ENCODE measurements around the gene FCRL3.

Gene FCRL3

GRCh38 chr1:157673008-157673407 lies 27.6 kb downstream of the FCRL3 start:
- H3K4me3 ChIP-seq (ENCODE audit: low read depth in 1 of 2, low read length in 2 of 2), result no peak overlapping the region
- H3K36me3 ChIP-seq (ENCODE audit: insufficient read depth, low read length), result no peaks in the 10 kb centered on the region
- peaks cover 3% of the 10 kb centered on the region for H3K9me3 ChIP-seq (ENCODE audit: low read length)
- no peak overlapping the region for H3K9ac ChIP-seq (ENCODE audit: low read length)
- no peak overlapping the region for H3K27ac ChIP-seq (ENCODE audit: low read depth, low read length)
- H3K27me3 ChIP-seq (ENCODE audit: control insufficient read depth in 1 of 2, insufficient read depth in 2 of 2, low read length in 2 of 2), result no peaks in the 10 kb centered on the region
- H3K4me1 ChIP-seq (ENCODE audit: insufficient read depth, low read length), result no peaks in the 10 kb centered on the region

DNA sequence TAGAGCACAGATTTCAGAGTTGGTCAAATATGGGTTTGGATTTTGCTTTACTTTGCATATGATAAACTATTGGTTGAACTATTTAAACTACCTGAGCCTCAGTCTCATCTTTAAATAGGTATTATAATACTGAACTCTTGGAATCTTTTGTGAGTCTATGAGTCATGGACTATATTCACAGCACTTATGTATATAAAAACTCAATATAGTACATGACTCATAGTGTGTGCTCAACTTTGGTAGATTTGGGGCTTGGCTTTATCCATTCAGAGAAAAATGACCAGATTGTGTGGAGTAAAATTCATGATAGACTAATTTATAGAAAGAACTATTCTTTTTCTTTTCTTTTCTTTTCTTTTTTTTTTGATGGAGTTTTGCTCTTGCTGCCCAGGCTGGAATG lies 28.7 kb downstream of the FCRL3 start:
- Histone ChIP-seq H3K4me3 (ENCODE audit: low read depth in 1 of 2, low read length in 2 of 2) (no peak overlapping the region), H3K9me3 (ENCODE audit: low read length) (peaks cover 3% of the 10 kb centered on the region), H3K27me3 (ENCODE audit: control insufficient read depth in 1 of 2, insufficient read depth in 2 of 2, low read length in 2 of 2) (no peaks in the 10 kb centered on the region), H3K9ac (ENCODE audit: low read length) (no peak overlapping the region), H3K27ac (ENCODE audit: low read depth, low read length) (no peak overlapping the region), H3K36me3 (ENCODE audit: insufficient read depth, low read length) (no peaks in the 10 kb centered on the region), H3K4me1 (ENCODE audit: insufficient read depth, low read length) (no peaks in the 10 kb centered on the region)

- Histone ChIP-seq H3K9me3 (ENCODE audit: low read length) (no peaks in the 10 kb centered on the region), H3K4me3 (ENCODE audit: low read depth in 1 of 2, low read length in 2 of 2) (no peak overlapping the region), H3K27me3 (ENCODE audit: control insufficient read depth in 1 of 2, insufficient read depth in 2 of 2, low read length in 2 of 2) (no peaks in the 10 kb centered on the region), H3K4me1 (ENCODE audit: insufficient read depth, low read length) (no peaks in the 10 kb centered on the region), H3K36me3 (ENCODE audit: insufficient read depth, low read length) (no peaks in the 10 kb centered on the region), H3K27ac (ENCODE audit: low read depth, low read length) (no peak overlapping the region), H3K9ac (ENCODE audit: low read length) (no peak overlapping the region)
Observed at GRCh38 chr1:157659576-157660247, 40.9 kb downstream of the FCRL3 start.

GRCh38 chr1:157658571-157658970 lies 42.0 kb downstream of the FCRL3 start:
- Histone ChIP-seq H3K27me3 (ENCODE audit: control insufficient read depth in 1 of 2, insufficient read depth in 2 of 2, low read length in 2 of 2) (no peaks in the 10 kb centered on the region), H3K9me3 (ENCODE audit: low read length) (no peaks in the 10 kb centered on the region), H3K4me3 (ENCODE audit: low read depth in 1 of 2, low read length in 2 of 2) (no peak overlapping the region), H3K4me1 (ENCODE audit: insufficient read depth, low read length) (no peaks in the 10 kb centered on the region), H3K36me3 (ENCODE audit: insufficient read depth, low read length) (no peaks in the 10 kb centered on the region), H3K9ac (ENCODE audit: low read length) (no peak overlapping the region), H3K27ac (ENCODE audit: low read depth, low read length) (no peak overlapping the region)

GRCh38 chr1:157653494-157653873 lies 47.1 kb downstream of the FCRL3 start:
- H3K4me1 ChIP-seq (ENCODE audit: insufficient read depth, low read length), result no peaks in the 10 kb centered on the region
- no peaks in the 10 kb centered on the region for H3K27me3 ChIP-seq (ENCODE audit: control insufficient read depth in 1 of 2, insufficient read depth in 2 of 2, low read length in 2 of 2)
- no peak overlapping the region for H3K4me3 ChIP-seq (ENCODE audit: low read depth in 1 of 2, low read length in 2 of 2)
- H3K36me3 ChIP-seq (ENCODE audit: insufficient read depth, low read length), result no peaks in the 10 kb centered on the region
- H3K9me3 ChIP-seq (ENCODE audit: low read length), result no peaks in the 10 kb centered on the region
- no peak overlapping the region for H3K27ac ChIP-seq (ENCODE audit: low read depth, low read length)
- no peak overlapping the region for H3K9ac ChIP-seq (ENCODE audit: low read length)

GRCh38 chr1:157652859-157653493 lies 47.6 kb downstream of the FCRL3 start:
- no peak overlapping the region for H3K4me3 ChIP-seq (ENCODE audit: low read depth in 1 of 2, low read length in 2 of 2)
- no peaks in the 10 kb centered on the region for H3K9me3 ChIP-seq (ENCODE audit: low read length)
- no peaks in the 10 kb centered on the region for H3K4me1 ChIP-seq (ENCODE audit: insufficient read depth, low read length)
- H3K27me3 ChIP-seq (ENCODE audit: control insufficient read depth in 1 of 2, insufficient read depth in 2 of 2, low read length in 2 of 2), result no peaks in the 10 kb centered on the region
- H3K27ac ChIP-seq (ENCODE audit: low read depth, low read length), result no peak overlapping the region
- H3K36me3 ChIP-seq (ENCODE audit: insufficient read depth, low read length), result no peaks in the 10 kb centered on the region
- no peak overlapping the region for H3K9ac ChIP-seq (ENCODE audit: low read length)

DNA sequence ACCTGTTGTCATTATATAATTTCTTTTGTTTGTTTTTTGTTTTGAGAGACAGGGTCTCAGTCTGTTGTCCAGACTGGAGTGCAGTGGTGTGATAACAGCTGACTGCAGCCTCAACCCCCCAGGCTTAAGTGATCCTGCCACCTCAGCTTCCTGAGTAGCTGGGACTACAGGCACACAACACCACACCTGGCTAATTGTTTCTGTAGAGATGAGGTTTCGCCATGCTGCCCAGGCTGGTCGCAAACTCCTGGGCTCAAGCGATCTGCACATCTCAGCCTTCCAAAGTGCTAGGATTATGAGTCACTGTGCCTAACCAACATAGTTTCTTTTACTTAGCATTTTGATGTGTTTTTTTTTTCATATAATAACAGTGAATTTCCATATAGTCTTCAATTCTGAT lies 52.3 kb downstream of the FCRL3 start:
- Histone ChIP-seq H3K4me1 (ENCODE audit: insufficient read depth, low read length) (no peaks in the 10 kb centered on the region), H3K9me3 (ENCODE audit: low read length) (no peaks in the 10 kb centered on the region), H3K27ac (ENCODE audit: low read depth, low read length) (no peak overlapping the region), H3K27me3 (ENCODE audit: control insufficient read depth in 1 of 2, insufficient read depth in 2 of 2, low read length in 2 of 2) (no peaks in the 10 kb centered on the region), H3K36me3 (ENCODE audit: insufficient read depth, low read length) (no peaks in the 10 kb centered on the region), H3K9ac (ENCODE audit: low read length) (no peak overlapping the region), H3K4me3 (ENCODE audit: low read depth in 1 of 2, low read length in 2 of 2) (no peak overlapping the region)

DNA sequence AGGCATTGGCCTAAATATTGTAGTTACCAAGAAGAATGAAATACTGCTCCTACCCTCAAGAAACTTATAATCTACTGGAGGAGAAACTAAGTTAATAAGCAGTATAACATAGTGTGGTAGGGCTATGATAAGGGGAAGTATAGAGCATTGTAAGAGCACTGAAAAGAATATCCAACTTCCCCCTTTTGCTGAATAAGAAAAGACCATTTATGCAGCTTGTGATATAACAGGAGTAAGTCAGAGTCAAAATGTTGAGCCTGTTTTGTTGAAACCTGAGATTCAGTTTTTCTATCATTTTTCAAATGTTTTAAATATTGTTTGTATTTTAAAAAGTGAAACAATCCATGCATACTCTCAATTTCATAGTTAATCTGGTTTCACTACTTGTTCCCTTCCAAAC lies 54.4 kb downstream of the FCRL3 start:
- Histone ChIP-seq H3K36me3 (ENCODE audit: insufficient read depth, low read length) (no peaks in the 10 kb centered on the region), H3K4me3 (ENCODE audit: low read depth in 1 of 2, low read length in 2 of 2) (no peak overlapping the region), H3K27me3 (ENCODE audit: control insufficient read depth in 1 of 2, insufficient read depth in 2 of 2, low read length in 2 of 2) (no peaks in the 10 kb centered on the region), H3K4me1 (ENCODE audit: insufficient read depth, low read length) (no peaks in the 10 kb centered on the region), H3K9me3 (ENCODE audit: low read length) (no peaks in the 10 kb centered on the region), H3K27ac (ENCODE audit: low read depth, low read length) (no peak overlapping the region), H3K9ac (ENCODE audit: low read length) (no peak overlapping the region)

GRCh38 chr1:157641177-157641576 lies 59.4 kb downstream of the FCRL3 start:
- H3K9ac ChIP-seq (ENCODE audit: low read length), result no peak overlapping the region
- H3K27ac ChIP-seq (ENCODE audit: low read depth, low read length), result no peak overlapping the region
- no peaks in the 10 kb centered on the region for H3K36me3 ChIP-seq (ENCODE audit: insufficient read depth, low read length)
- H3K27me3 ChIP-seq (ENCODE audit: control insufficient read depth in 1 of 2, insufficient read depth in 2 of 2, low read length in 2 of 2), result no peaks in the 10 kb centered on the region
- H3K4me3 ChIP-seq (ENCODE audit: low read depth in 1 of 2, low read length in 2 of 2), result no peak overlapping the region
- no peaks in the 10 kb centered on the region for H3K4me1 ChIP-seq (ENCODE audit: insufficient read depth, low read length)
- no peaks in the 10 kb centered on the region for H3K9me3 ChIP-seq (ENCODE audit: low read length)

GRCh38 chr1:157639800-157640199 lies 60.8 kb downstream of the FCRL3 start:
- Histone ChIP-seq H3K27me3 (ENCODE audit: control insufficient read depth in 1 of 2, insufficient read depth in 2 of 2, low read length in 2 of 2) (no peaks in the 10 kb centered on the region), H3K4me1 (ENCODE audit: insufficient read depth, low read length) (no peaks in the 10 kb centered on the region), H3K9ac (ENCODE audit: low read length) (no peak overlapping the region), H3K4me3 (ENCODE audit: low read depth in 1 of 2, low read length in 2 of 2) (no peak overlapping the region), H3K27ac (ENCODE audit: low read depth, low read length) (no peak overlapping the region), H3K36me3 (ENCODE audit: insufficient read depth, low read length) (no peaks in the 10 kb centered on the region), H3K9me3 (ENCODE audit: low read length) (no peaks in the 10 kb centered on the region)

GRCh38 chr1:157628773-157629172 lies 71.8 kb downstream of the FCRL3 start:
- H3K4me1 ChIP-seq (ENCODE audit: insufficient read depth, low read length), result no peaks in the 10 kb centered on the region
- no peaks in the 10 kb centered on the region for H3K27me3 ChIP-seq (ENCODE audit: control insufficient read depth in 1 of 2, insufficient read depth in 2 of 2, low read length in 2 of 2)
- H3K9ac ChIP-seq (ENCODE audit: low read length), result no peak overlapping the region
- no peak overlapping the region for H3K4me3 ChIP-seq (ENCODE audit: low read depth in 1 of 2, low read length in 2 of 2)
- no peaks in the 10 kb centered on the region for H3K36me3 ChIP-seq (ENCODE audit: insufficient read depth, low read length)
- no peaks in the 10 kb centered on the region for H3K9me3 ChIP-seq (ENCODE audit: low read length)
- H3K27ac ChIP-seq (ENCODE audit: low read depth, low read length), result no peak overlapping the region

Measured in muscle layer of colon (tissue), 2 donors.